M059J (cell line): Measurements from ENCODE around the gene INTS11. TPM values are rescaled to one million over a fixed set of nuclear protein-coding genes. Genes with fewer than 3 reads are reported as not detected.

Experiments
- DNase-seq: peaks from one replicate; pipeline ENCODE4 v3.0.0-alpha.2; 2012; ENCODE audit warnings: low read depth
- total RNA-seq: library from RNA; depleted of rRNA; stranded (reverse); fragments of >200 nt; shearing (Covaris generic); gene quantifications from 2 replicates; pipeline ENCODE4 v1.2.3, GENCODE V29; 2014; rRNA removed

INTS11 gene
- total RNA-seq, 1 experiment from 2014 or later, result 87.4 TPM

GRCh38 chr1:1262758-1263157 lies 61.7 kb downstream of the INTS11 start:
- DNase-seq, result no peak

DNA sequence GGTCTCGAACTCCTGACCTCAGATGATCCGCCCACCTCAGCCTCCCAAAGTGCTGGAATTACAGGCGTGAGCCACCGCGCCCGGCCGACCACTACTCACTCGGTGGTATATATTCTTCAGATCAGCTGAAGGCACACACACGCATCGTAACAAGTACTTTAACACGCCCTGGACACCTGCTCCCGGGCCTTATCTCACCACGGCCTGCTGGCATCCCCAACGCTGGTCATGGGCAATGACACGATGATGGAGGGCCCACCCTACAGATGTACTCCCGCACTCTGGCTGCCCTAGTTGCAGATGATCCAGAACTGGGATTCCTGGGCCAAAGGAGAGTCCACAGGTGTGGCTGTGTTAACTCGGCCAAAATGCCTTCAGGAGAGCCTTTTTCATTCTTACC lies 62.4 kb downstream of the INTS11 start:
- DNase-seq, result no peak

Other genes starting within 250 kb of the INTS11 start
- gene C1orf159, start 208.6 kb downstream of the INTS11 start, total RNA-seq, result 17.4 and 17.5 TPM in 2 replicates
- gene TTLL10, start 150.8 kb downstream of the INTS11 start, total RNA-seq, result not detected in 2 replicates
- gene TNFRSF18, start 118.1 kb downstream of the INTS11 start, total RNA-seq, result not detected in 2 replicates
- not detected in 2 replicates for gene TNFRSF4, start 110.5 kb downstream of the INTS11 start, total RNA-seq
- 100 and 196 TPM in 2 replicates for gene SDF4, start 92.7 kb downstream of the INTS11 start, total RNA-seq
- gene B3GALT6, start 92.4 kb downstream of the INTS11 start, total RNA-seq, result 17.4 and 30.1 TPM in 2 replicates
- gene C1QTNF12, start 77.9 kb downstream of the INTS11 start, total RNA-seq, result not detected in 2 replicates
- gene UBE2J2, start 50.8 kb downstream of the INTS11 start, total RNA-seq, result 42.8 and 59.5 TPM in 2 replicates
- gene SCNN1D, start 44.2 kb downstream of the INTS11 start, total RNA-seq, result 0.62 TPM in 1 of 2 replicates, not detected in the other
- 13.9 and 15.3 TPM in 2 replicates for gene ACAP3, start 16.7 kb downstream of the INTS11 start, total RNA-seq
- gene PUSL1, start 16.1 kb downstream of the INTS11 start, total RNA-seq, result 23.6 and 40.3 TPM in 2 replicates
- gene CPTP, start 142 bp upstream of the INTS11 start, total RNA-seq, result 22.4 and 35.1 TPM in 2 replicates
- not detected in 2 replicates for gene TAS1R3, start 6.6 kb upstream of the INTS11 start, total RNA-seq
- gene DVL1, start 24.8 kb upstream of the INTS11 start, total RNA-seq, result 22.4 and 34.5 TPM in 2 replicates
- 0.25 and 2.6 TPM in 2 replicates for gene MXRA8, start 33.9 kb upstream of the INTS11 start, total RNA-seq
- 141 and 178 TPM in 2 replicates for gene AURKAIP1, start 50.5 kb upstream of the INTS11 start, total RNA-seq
- gene CCNL2, start 74.7 kb upstream of the INTS11 start, total RNA-seq, result 29.9 and 35.2 TPM in 2 replicates
- 160 and 166 TPM in 2 replicates for gene MRPL20, start 82.6 kb upstream of the INTS11 start, total RNA-seq
- gene ANKRD65, start 96.6 kb upstream of the INTS11 start, total RNA-seq, result 0.17 and 0.64 TPM in 2 replicates
- 0.12 and 1.1 TPM in 2 replicates for gene VWA1, start 111.0 kb upstream of the INTS11 start, total RNA-seq
- not detected in 2 replicates for gene ATAD3C, start 125.0 kb upstream of the INTS11 start, total RNA-seq
- 2.9 and 7.7 TPM in 2 replicates for gene ATAD3B, start 147.1 kb upstream of the INTS11 start, total RNA-seq
- 26.7 and 55.9 TPM in 2 replicates for gene ATAD3A, start 187.5 kb upstream of the INTS11 start, total RNA-seq
- gene TMEM240, start 216.0 kb upstream of the INTS11 start, total RNA-seq, result 0.15 TPM in 1 of 2 replicates, not detected in the other